HG02763 (cell line): ENCODE measurements around the gene EED.
A peak's percentile ranks its signal among the peaks of the same experiment; 100 is the strongest.

Source experiments
- ATAC-seq: cut with Tn5 transposase; IDR thresholded peaks from one replicate; pipeline ENCODE4 v1.9.1; 2021; ENCODE audit warnings: mild to moderate bottlenecking, moderate library complexity; ENCODE audit not compliant: unreplicated experiment

The EED gene

GRCh38 chr11:86246293-86246675 is 1.7 kb downstream of the EED start:
- ATAC-seq = no peak

- no peak for ATAC-seq
Measured at GRCh38 chr11:86247608-86248007, 3.1 kb downstream of the EED start.

- ATAC-seq = no peak
Measured at GRCh38 chr11:86248609-86249008, 4.1 kb downstream of the EED start.

- no peak for ATAC-seq
Measured at GRCh38 chr11:86249307-86250098, 5.0 kb downstream of the EED start.

- ATAC-seq = no peak
Measured at GRCh38 chr11:86251345-86251744, 6.8 kb downstream of the EED start.

GRCh38 chr11:86255896-86256295 is 11.3 kb downstream of the EED start:
- ATAC-seq = peak; percentile 94

- no peak for ATAC-seq
Measured at GRCh38 chr11:86256608-86257007, 12.1 kb downstream of the EED start.

- ATAC-seq = no peak
Measured at GRCh38 chr11:86257446-86257845, 12.9 kb downstream of the EED start.

- no peak for ATAC-seq
Measured at GRCh38 chr11:86259730-86260129, 15.2 kb downstream of the EED start.

- no peak for ATAC-seq
Measured at GRCh38 chr11:86261328-86261727, 16.8 kb downstream of the EED start.

- no peak for ATAC-seq
Measured at GRCh38 chr11:86262387-86262786, 17.8 kb downstream of the EED start.

GRCh38 chr11:86264649-86265048 is 20.1 kb downstream of the EED start:
- ATAC-seq = no peak

GRCh38 chr11:86265194-86265593 is 20.6 kb downstream of the EED start:
- no peak for ATAC-seq

- no peak for ATAC-seq
Measured at GRCh38 chr11:86269645-86270044, 25.1 kb downstream of the EED start.

- no peak for ATAC-seq
Measured at GRCh38 chr11:86274503-86274902, 29.9 kb downstream of the EED start.

GRCh38 chr11:86274999-86275398 is 30.4 kb downstream of the EED start:
- no peak for ATAC-seq

- ATAC-seq = no peak
Measured at GRCh38 chr11:86275493-86276370, 31.2 kb downstream of the EED start.

- no peak for ATAC-seq
Measured at GRCh38 chr11:86277741-86278140, 33.2 kb downstream of the EED start.

GRCh38 chr11:86278226-86278625 is 33.7 kb downstream of the EED start:
- no peak for ATAC-seq

GRCh38 chr11:86279747-86280146 is 35.2 kb downstream of the EED start:
- ATAC-seq = no peak

GRCh38 chr11:86287468-86287796 is 42.9 kb downstream of the EED start:
- ATAC-seq = no peak

- ATAC-seq = no peak
Measured at GRCh38 chr11:86288776-86289507, 44.4 kb downstream of the EED start.
